CD14-positive monocyte (primary cell): ENCODE results near the gene TM7SF3. TPM values are rescaled to one million over a fixed set of nuclear protein-coding genes. Genes with fewer than 3 reads are reported as not detected.
A peak's percentile ranks its signal among the peaks of the same experiment; 100 is the strongest.

Experiments
- DNase-seq, 3 donors: peaks; one replicate each; pipeline ENCODE4 v3.0.0-alpha.2; 2011 to 2022
- H2AFZ ChIP-seq: 2 replicates; pipeline ENCODE4 v1.6.0; 2012; ENCODE audit warnings: mild to moderate bottlenecking, low read depth, low read length, inconsistent platforms; ENCODE audit not compliant: insufficient read depth, poor library complexity, severe bottlenecking
- H3K27ac ChIP-seq, 2 donors: 1 replicate in 1 of 2; 2 replicates in 1 of 2; pipeline ENCODE4 v1.5.1; 2012 to 2013; ENCODE audit warnings: low read length in 2 of 2, control low read depth in 1 of 2, inconsistent platforms in 1 of 2, low read depth in 1 of 2, mild to moderate bottlenecking in 1 of 2
- H3K27me3 ChIP-seq, 2 donors: one replicate each; pipeline versions ENCODE4 v1.6.0 to v1.6.1; 2011 to 2013; ENCODE audit warnings: low read length in 2 of 2; ENCODE audit not compliant: control insufficient read depth in 2 of 2, insufficient read depth in 2 of 2
- H3K36me3 ChIP-seq, 2 donors: replicated peaks in 1 of 2; 1 replicate in 1 of 2; 2 replicates in 1 of 2; pipeline versions ENCODE4 v1.5.1 to v1.6.1; 2012 to 2013; ENCODE audit warnings: low read length in 2 of 2, control low read depth in 1 of 2, inconsistent platforms in 1 of 2, mild to moderate bottlenecking in 1 of 2; ENCODE audit not compliant: insufficient read depth in 2 of 2, control insufficient read depth in 1 of 2
- H3K4me1 ChIP-seq, 2 donors: 1 replicate in 1 of 2; 2 replicates in 1 of 2; pipeline versions ENCODE4 v1.5.1 to v1.6.1; 2012 to 2013; ENCODE audit warnings: low read length in 2 of 2, control low read depth in 1 of 2, inconsistent platforms in 1 of 2, mild to moderate bottlenecking in 1 of 2, moderate library complexity in 1 of 2; ENCODE audit not compliant: insufficient read depth in 2 of 2, control insufficient read depth in 1 of 2
- H3K4me2 ChIP-seq: replicated peaks from 2 replicates; pipeline ENCODE3; 2012; ENCODE audit warnings: low read length, moderate library complexity, mild to moderate bottlenecking; ENCODE audit not compliant: poor library complexity, severe bottlenecking; ENCODE audit errors: extremely low read depth
- H3K4me3 ChIP-seq, 3 experiments: fragments of 200-600 bp in 1 of 3; sonication (generic) in 1 of 3; replicated peaks in 1 of 3; 1 replicate in 2 of 3; 2 replicates in 1 of 3; pipeline ENCODE4 v1.5.1; 2011 to 2013; ENCODE audit warnings: low read length in 3 of 3, mild to moderate bottlenecking in 3 of 3, control low read depth in 2 of 3, low read depth in 2 of 3, inconsistent platforms in 1 of 3, moderate library complexity in 1 of 3
- H3K79me2 ChIP-seq: 2 replicates; pipeline ENCODE4 v1.6.0; 2012; ENCODE audit warnings: mild to moderate bottlenecking, control low read depth, inconsistent platforms, low read length, moderate library complexity; ENCODE audit not compliant: insufficient read depth
- H3K9ac ChIP-seq: 2 replicates; pipeline ENCODE4 v1.6.0; 2017; ENCODE audit warnings: low read length, mild to moderate bottlenecking; ENCODE audit not compliant: insufficient read depth, poor library complexity, severe bottlenecking
- H3K9me3 ChIP-seq, 2 donors: replicated peaks in 1 of 2; 1 replicate in 1 of 2; 2 replicates in 1 of 2; pipeline versions ENCODE4 v1.5.1 to v1.6.1; 2012 to 2013; ENCODE audit warnings: low read length in 2 of 2, control low read depth in 1 of 2; ENCODE audit not compliant: control insufficient read depth in 1 of 2, insufficient read depth in 1 of 2
- H4K20me1 ChIP-seq: 2 replicates; pipeline ENCODE4 v1.6.0; 2012; ENCODE audit warnings: mild to moderate bottlenecking, low read length, control low read depth, moderate library complexity; ENCODE audit not compliant: insufficient read depth
- H3K27ac Mint-ChIP-seq, 7 donors: one replicate each; pipeline ENCODE4 v1.8.0; 2020; ENCODE audit warnings: mild to moderate bottlenecking in 7 of 7, mixed read lengths in 7 of 7, moderate library complexity in 6 of 7, inconsistent platforms in 2 of 7
- H3K27me3 Mint-ChIP-seq, 3 donors: one replicate each; pipeline ENCODE4 v1.8.0; 2021 to 2022; ENCODE audit warnings: low read depth in 3 of 3, mild to moderate bottlenecking in 3 of 3, mixed read lengths in 3 of 3, moderate library complexity in 3 of 3, inconsistent platforms in 1 of 3
- H3K36me3 Mint-ChIP-seq, 2 donors: one replicate each; pipeline ENCODE4 v1.8.0; 2020; ENCODE audit warnings: mixed read lengths in 2 of 2, inconsistent platforms in 1 of 2, mild to moderate bottlenecking in 1 of 2
- H3K4me1 Mint-ChIP-seq: one replicate; pipeline ENCODE4 v1.8.0; 2020; ENCODE audit warnings: mild to moderate bottlenecking, mixed read lengths
- H3K4me3 Mint-ChIP-seq, 2 donors: one replicate each; pipeline ENCODE4 v1.8.0; 2020; ENCODE audit warnings: mild to moderate bottlenecking in 2 of 2, mixed read lengths in 2 of 2, moderate library complexity in 1 of 2
- H3K9me3 Mint-ChIP-seq, 7 donors: one replicate each; pipeline ENCODE4 v1.8.0; 2020 to 2022; ENCODE audit warnings: mixed read lengths in 7 of 7, mild to moderate bottlenecking in 6 of 7, moderate library complexity in 6 of 7, inconsistent platforms in 2 of 7
- CTCF ChIP-seq: fragments of 200-600 bp; IDR thresholded peaks from one replicate; pipeline ENCODE4 v1.8.0; 2022; ENCODE audit warnings: antibody characterized with exemption, mild to moderate bottlenecking
- WGBS: methylation state at CpG from one replicate; pipeline ENCODE4 v1.1.5; 2013; ENCODE audit warnings: missing lambda C conversion rate; ENCODE audit not compliant: insufficient coverage; 5-methylcytosine and 5-hydroxymethylcytosine counted together
- intact Hi-C, 2 donors: fragments of 100-400 bp; cut with micrococcal nuclease; formaldehyde crosslinking; loops; one replicate each; pipeline versions ENCODE4 v1.15.0 to v1.15.1; 2023
- polyA plus RNA-seq, 3 donors: library from polyadenylated mRNA; depleted of rRNA in 1 of 3; unstranded in 2 of 3; stranded (reverse) in 1 of 3; fragments of 300-500 nt in 2 of 3; fragments of >200 nt in 1 of 3; fragmentation: Illumina TruSeq in 2 of 3; gene quantifications; 1 replicate in 2 of 3; 2 replicates in 1 of 3; pipeline ENCODE4 v1.2.3, GENCODE V29; 2012 to 2021

TM7SF3 gene
- polyA plus RNA-seq, 3 donors, result 36.3 to 85.9 (median 71.7) TPM

- peaks cover 61% of the 10 kb centered on the region for H3K4me1 Mint-ChIP-seq
- peak overlapping the region; percentile 82 to 95 (median 89) for H3K27ac Mint-ChIP-seq
- 0% methylated on average over 10 of the region's 13 CpGs for WGBS
- H3K4me3 Mint-ChIP-seq, result peak overlapping the region; percentile 93 to 96
- Histone ChIP-seq H3K9ac (peak overlapping the region; percentile 85), H3K9me3 (no peaks in the 10 kb centered on the region), H3K79me2 (peaks cover 55% of the 10 kb centered on the region), H3K4me1 (peaks cover 40 to 52% of the 10 kb centered on the region in 2 donors), H3K27me3 (no peaks in the 10 kb centered on the region), H3K4me2 (peak overlapping the region; percentile 89), H3K4me3 (peak overlapping the region; percentile 63 to 96 (median 91)), H4K20me1 (peaks cover 14% of the 10 kb centered on the region), H3K27ac (peak overlapping the region; percentile 73 to 92), H3K36me3 (no peaks in the 10 kb centered on the region), H2AFZ (peak overlapping the region; percentile 93)
- DNase-seq, result no peak
- intact Hi-C loops, result loop anchor here (2.0 to 10.0 kb wide), 5 partner anchors 19 to 291 kb away; partner anchors contain the start of genes FGFR1OP2 (in 2 of the 2) and INTS13 (in 1 of the 2)
- TF ChIP-seq CTCF, result no peak
- peaks cover 0 to 2% (median 0%) of the 10 kb centered on the region in 3 donors for H3K27me3 Mint-ChIP-seq
- no peaks in the 10 kb centered on the region for H3K9me3 Mint-ChIP-seq
- H3K36me3 Mint-ChIP-seq, result peaks cover 5 to 6% of the 10 kb centered on the region in 2 donors
Observed at GRCh38 chr12:27013611-27014084, 536 bp downstream of the TM7SF3 start.

DNA sequence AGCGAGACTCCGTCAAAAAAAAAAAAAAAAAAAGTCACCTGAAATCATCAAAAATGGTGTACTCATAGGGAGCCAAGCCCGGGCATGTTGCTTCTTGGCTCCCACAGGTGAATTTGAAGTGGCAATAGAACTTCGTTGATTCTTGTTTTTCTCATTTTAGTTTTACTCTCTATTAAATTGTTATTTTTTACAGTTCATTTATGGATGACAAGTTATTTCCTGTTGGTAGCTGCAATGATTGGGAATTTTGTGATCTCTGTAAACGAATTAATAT is 1.3 kb downstream of the TM7SF3 start:
- H3K79me2 ChIP-seq, result peaks cover 61% of the 10 kb centered on the region
- Mint-ChIP-seq H3K9me3 (no peaks in the 10 kb centered on the region), H3K27ac (no peak overlapping the region), H3K27me3 (no peaks in the 10 kb centered on the region), H3K4me3 (peak overlapping the region in 1 of 2 donors; percentile 93), H3K36me3 (peaks cover 5 to 6% of the 10 kb centered on the region in 2 donors), H3K4me1 (peaks cover 61% of the 10 kb centered on the region)
- H3K27me3 ChIP-seq, result no peaks in the 10 kb centered on the region
- peak overlapping the region; percentile 93 for H2AFZ ChIP-seq
- no peak overlapping the region for H3K9ac ChIP-seq
- intact Hi-C loops, result loop anchor here (2.0 to 10.0 kb wide), 4 partner anchors 18 to 292 kb away; partner anchors contain the start of genes FGFR1OP2 (in 1 of the 2) and INTS13 (in 1 of the 2)
- H3K9me3 ChIP-seq, result no peaks in the 10 kb centered on the region
- peaks cover 42 to 59% of the 10 kb centered on the region in 2 donors for H3K4me1 ChIP-seq
- TF ChIP-seq CTCF, result no peak
- H3K36me3 ChIP-seq, result no peaks in the 10 kb centered on the region
- H4K20me1 ChIP-seq, result peaks cover 16% of the 10 kb centered on the region
- H3K27ac ChIP-seq, result peak overlapping the region in 1 of 2 donors; percentile 92
- no CpG with 5 or more reads among the region's 5 CpGs for WGBS
- peak overlapping the region; percentile 89 for H3K4me2 ChIP-seq
- peak overlapping the region in 1 of 3 experiments; percentile 96 for H3K4me3 ChIP-seq
- DNase-seq, result no peak
